OCI-LY7 (cell line): Measurements from ENCODE around the gene MCUB.

Source experiments
- EZH2phosphoT487 ChIP-seq: fragments of 200-600 bp; sonication (generic); IDR thresholded peaks from 2 replicates; pipeline ENCODE4 v1.6.1; 2018; ENCODE audit warnings: low read depth, borderline replicate concordance, mild to moderate bottlenecking, mixed run types, antibody characterized with exemption, low read length, moderate library complexity, mixed read lengths
- TF ChIP-seq, protein P1 (sequence below): fragments of 200-600 bp; sonication (generic); conservative IDR thresholded peaks from 2 replicates; pipeline ENCODE4 v1.5.1; 2014; ENCODE audit warnings: mild to moderate bottlenecking, antibody characterized with exemption, low read length, moderate library complexity, mixed read lengths

DNA sequence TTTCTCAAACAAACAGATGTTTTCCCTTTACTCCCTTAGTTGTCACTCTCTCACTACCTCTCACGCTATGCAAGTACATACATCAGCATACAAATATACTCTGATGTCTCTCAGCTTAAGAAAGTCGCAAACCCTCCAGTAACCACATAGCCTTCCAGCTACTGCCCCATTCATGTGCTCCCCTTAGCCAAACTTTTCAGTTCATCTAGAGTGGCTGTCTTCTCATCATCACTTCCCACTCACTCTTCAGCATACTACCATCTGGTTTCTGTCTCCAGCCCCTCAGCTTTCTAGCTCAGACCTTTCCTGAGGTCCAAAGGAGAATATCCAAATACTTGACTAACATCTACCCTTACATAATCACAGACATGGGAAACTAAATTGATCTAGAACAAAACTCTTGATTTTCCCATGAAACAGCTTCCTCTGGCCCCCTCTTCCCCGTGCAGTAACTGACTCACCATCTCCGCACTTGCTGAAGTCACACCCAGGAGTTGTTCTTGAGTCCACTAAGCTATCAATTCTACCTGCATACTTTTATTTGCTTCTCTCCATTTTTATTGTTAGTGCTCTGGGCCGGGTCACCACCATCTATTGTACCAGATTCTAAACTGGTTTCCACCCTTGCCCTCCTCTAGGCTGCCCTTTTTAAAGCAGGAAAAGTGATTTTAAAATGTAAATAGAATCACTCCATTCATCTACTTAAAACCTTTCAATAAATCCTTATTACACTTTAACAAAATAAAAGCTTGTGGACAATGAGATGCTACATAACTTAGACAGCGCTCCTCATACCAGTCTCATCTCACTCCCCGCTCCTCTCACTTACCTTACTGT is 86.0 kb downstream of the MCUB start:
- TF ChIP-seq, protein P1, sequence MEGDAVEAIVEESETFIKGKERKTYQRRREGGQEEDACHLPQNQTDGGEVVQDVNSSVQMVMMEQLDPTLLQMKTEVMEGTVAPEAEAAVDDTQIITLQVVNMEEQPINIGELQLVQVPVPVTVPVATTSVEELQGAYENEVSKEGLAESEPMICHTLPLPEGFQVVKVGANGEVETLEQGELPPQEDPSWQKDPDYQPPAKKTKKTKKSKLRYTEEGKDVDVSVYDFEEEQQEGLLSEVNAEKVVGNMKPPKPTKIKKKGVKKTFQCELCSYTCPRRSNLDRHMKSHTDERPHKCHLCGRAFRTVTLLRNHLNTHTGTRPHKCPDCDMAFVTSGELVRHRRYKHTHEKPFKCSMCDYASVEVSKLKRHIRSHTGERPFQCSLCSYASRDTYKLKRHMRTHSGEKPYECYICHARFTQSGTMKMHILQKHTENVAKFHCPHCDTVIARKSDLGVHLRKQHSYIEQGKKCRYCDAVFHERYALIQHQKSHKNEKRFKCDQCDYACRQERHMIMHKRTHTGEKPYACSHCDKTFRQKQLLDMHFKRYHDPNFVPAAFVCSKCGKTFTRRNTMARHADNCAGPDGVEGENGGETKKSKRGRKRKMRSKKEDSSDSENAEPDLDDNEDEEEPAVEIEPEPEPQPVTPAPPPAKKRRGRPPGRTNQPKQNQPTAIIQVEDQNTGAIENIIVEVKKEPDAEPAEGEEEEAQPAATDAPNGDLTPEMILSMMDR, result no peak
- no peak for TF ChIP-seq EZH2phosphoT487
